SK-N-SH treated with all-trans-retinoic acid at 6 μM for 48 hours (cell line): ENCODE measurements around the gene ZBTB5.

Experiments used
- ATAC-seq: fragments of 200-7000 bp; cut with Tn5 transposase; 3 replicates; pipeline ENCODE4 v1.9.1; 2020; ENCODE audit warnings: mild to moderate bottlenecking, moderate library complexity
- ARNTL ChIP-seq: fragments of 450-650 bp; formaldehyde crosslinking; IDR thresholded peaks from 2 replicates; pipeline ENCODE4 v1.5.0; 2020; ENCODE audit warnings: low read depth, mild to moderate bottlenecking, moderate library complexity, borderline replicate concordance
- BACH2 ChIP-seq: fragments of 250-450 bp; sonication (Bioruptor Pico); IDR thresholded peaks from 2 replicates; pipeline ENCODE4 v1.9.0; 2021; ENCODE audit warnings: mild to moderate bottlenecking, borderline replicate concordance
- CSDC2 ChIP-seq: fragments of 250-450 bp; sonication (Bioruptor Pico); IDR thresholded peaks from 2 replicates; pipeline ENCODE4 v1.5.0; 2020; ENCODE audit warnings: mild to moderate bottlenecking, moderate library complexity
- ESRRG ChIP-seq: fragments of 250-450 bp; sonication (Bioruptor Pico); IDR thresholded peaks from 2 replicates; pipeline ENCODE4 v1.6.1; 2021; ENCODE audit warnings: mild to moderate bottlenecking
- GLIS3 ChIP-seq: fragments of 250-450 bp; sonication (Bioruptor Pico); IDR thresholded peaks from 2 replicates; pipeline ENCODE4 v1.5.0; 2020; ENCODE audit warnings: mild to moderate bottlenecking, moderate library complexity
- ISL1 ChIP-seq: fragments of 250-450 bp; sonication (Bioruptor Pico); IDR thresholded peaks from 2 replicates; pipeline ENCODE4 v2.1.2; 2022; ENCODE audit warnings: mild to moderate bottlenecking, moderate library complexity
- PPARA ChIP-seq: fragments of 250-450 bp; sonication (Bioruptor Pico); IDR thresholded peaks from 2 replicates; pipeline ENCODE4 v1.5.0; 2020; ENCODE audit warnings: mild to moderate bottlenecking, borderline replicate concordance
- RARB ChIP-seq: fragments of 250-450 bp; sonication (Bioruptor Pico); IDR thresholded peaks from 2 replicates; pipeline ENCODE4 v1.8.0; 2021; ENCODE audit warnings: mild to moderate bottlenecking, moderate library complexity
- SNAI2 ChIP-seq: fragments of 250-450 bp; sonication (Bioruptor Pico); IDR thresholded peaks from 2 replicates; pipeline ENCODE4 v1.5.0; 2020; ENCODE audit warnings: mild to moderate bottlenecking, moderate library complexity
- TCF4 ChIP-seq: fragments of 250-450 bp; sonication (Bioruptor Pico); IDR thresholded peaks from 2 replicates; pipeline ENCODE4 v1.8.0; 2021; ENCODE audit warnings: mild to moderate bottlenecking, moderate library complexity, borderline replicate concordance
- TOX ChIP-seq: fragments of 250-450 bp; sonication (Bioruptor Pico); IDR thresholded peaks from 2 replicates; pipeline ENCODE4 v1.8.0; 2021; ENCODE audit warnings: mild to moderate bottlenecking, moderate library complexity, borderline replicate concordance
- ZC3H10 ChIP-seq: fragments of 250-450 bp; sonication (Bioruptor Pico); IDR thresholded peaks from 2 replicates; pipeline ENCODE4 v1.5.1; 2021; ENCODE audit warnings: mild to moderate bottlenecking, moderate library complexity
- ZFP3 ChIP-seq: fragments of 250-450 bp; sonication (Bioruptor Pico); IDR thresholded peaks from 2 replicates; pipeline ENCODE4 v1.5.0; 2020; ENCODE audit warnings: mild to moderate bottlenecking, moderate library complexity
- ZFP30 ChIP-seq: fragments of 450-650 bp; formaldehyde crosslinking; IDR thresholded peaks from 2 replicates; pipeline ENCODE4 v1.5.0; 2022; ENCODE audit warnings: mild to moderate bottlenecking, moderate library complexity
- ZNF70 ChIP-seq: fragments of 450-650 bp; formaldehyde crosslinking; IDR thresholded peaks from 2 replicates; pipeline ENCODE4 v1.5.0; 2020; ENCODE audit warnings: mild to moderate bottlenecking, moderate library complexity
- ZNF8 ChIP-seq: fragments of 450-650 bp; formaldehyde crosslinking; IDR thresholded peaks from 2 replicates; pipeline ENCODE4 v1.5.0; 2020; ENCODE audit warnings: mild to moderate bottlenecking, moderate library complexity
- TF ChIP-seq, protein P1 (sequence below): fragments of 250-450 bp; sonication (Bioruptor Pico); IDR thresholded peaks from 2 replicates; pipeline ENCODE4 v1.5.1; 2021; ENCODE audit warnings: mild to moderate bottlenecking, moderate library complexity
- TF ChIP-seq, protein P2 (sequence below): fragments of 250-450 bp; sonication (Bioruptor Pico); IDR thresholded peaks from 2 replicates; pipeline ENCODE4 v1.5.0; 2020; ENCODE audit warnings: mild to moderate bottlenecking, moderate library complexity
- TF ChIP-seq, protein P3 (sequence below): fragments of 250-450 bp; sonication (Bioruptor Pico); IDR thresholded peaks from 2 replicates; pipeline ENCODE4 v1.8.0; 2020; ENCODE audit warnings: mild to moderate bottlenecking, moderate library complexity, borderline replicate concordance
- TF ChIP-seq, protein P4 (sequence below): fragments of 250-450 bp; sonication (Bioruptor Pico); IDR thresholded peaks from 2 replicates; pipeline ENCODE4 v1.8.0; 2021; ENCODE audit warnings: low read depth, mild to moderate bottlenecking, moderate library complexity, borderline replicate concordance

ZBTB5 gene

DNA sequence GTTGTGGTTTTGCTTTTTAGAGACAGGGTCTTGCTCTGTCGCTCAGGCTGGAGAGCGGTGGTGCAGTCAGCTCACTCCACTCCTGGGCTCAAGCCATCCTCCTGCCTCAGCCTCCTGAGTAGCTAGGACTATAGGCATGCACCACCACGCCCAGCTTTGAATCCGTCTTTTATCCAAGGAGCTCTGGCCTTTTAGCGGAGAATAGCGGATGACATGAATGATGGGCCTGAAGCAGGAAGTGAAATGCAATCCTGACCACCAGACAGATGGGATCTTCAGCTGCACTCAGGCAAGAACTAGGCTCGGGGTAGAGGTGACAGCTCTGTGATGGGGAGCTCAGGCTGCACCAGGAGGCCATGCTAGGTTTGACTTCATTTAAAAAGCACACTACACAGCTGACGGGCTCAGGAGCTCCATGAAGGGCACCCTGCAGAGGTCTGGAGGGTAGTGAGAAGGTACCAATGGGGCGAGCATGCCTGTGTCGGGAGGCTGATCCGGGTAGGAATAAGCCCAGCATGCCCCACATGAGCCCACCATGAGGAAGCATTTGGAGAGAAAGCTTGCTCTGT, 42.4 kb upstream of the ZBTB5 start:
- ATAC-seq: no peak
- no peak for TF ChIP-seq CSDC2 (CRISPR knock-in tag)
- TF ChIP-seq, protein P1, sequence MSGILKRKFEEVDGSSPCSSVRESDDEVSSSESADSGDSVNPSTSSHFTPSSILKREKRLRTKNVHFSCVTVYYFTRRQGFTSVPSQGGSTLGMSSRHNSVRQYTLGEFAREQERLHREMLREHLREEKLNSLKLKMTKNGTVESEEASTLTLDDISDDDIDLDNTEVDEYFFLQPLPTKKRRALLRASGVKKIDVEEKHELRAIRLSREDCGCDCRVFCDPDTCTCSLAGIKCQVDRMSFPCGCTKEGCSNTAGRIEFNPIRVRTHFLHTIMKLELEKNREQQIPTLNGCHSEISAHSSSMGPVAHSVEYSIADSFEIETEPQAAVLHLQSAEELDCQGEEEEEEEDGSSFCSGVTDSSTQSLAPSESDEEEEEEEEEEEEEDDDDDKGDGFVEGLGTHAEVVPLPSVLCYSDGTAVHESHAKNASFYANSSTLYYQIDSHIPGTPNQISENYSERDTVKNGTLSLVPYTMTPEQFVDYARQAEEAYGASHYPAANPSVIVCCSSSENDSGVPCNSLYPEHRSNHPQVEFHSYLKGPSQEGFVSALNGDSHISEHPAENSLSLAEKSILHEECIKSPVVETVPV (CRISPR knock-in tag): no peak
- TF ChIP-seq, protein P2, sequence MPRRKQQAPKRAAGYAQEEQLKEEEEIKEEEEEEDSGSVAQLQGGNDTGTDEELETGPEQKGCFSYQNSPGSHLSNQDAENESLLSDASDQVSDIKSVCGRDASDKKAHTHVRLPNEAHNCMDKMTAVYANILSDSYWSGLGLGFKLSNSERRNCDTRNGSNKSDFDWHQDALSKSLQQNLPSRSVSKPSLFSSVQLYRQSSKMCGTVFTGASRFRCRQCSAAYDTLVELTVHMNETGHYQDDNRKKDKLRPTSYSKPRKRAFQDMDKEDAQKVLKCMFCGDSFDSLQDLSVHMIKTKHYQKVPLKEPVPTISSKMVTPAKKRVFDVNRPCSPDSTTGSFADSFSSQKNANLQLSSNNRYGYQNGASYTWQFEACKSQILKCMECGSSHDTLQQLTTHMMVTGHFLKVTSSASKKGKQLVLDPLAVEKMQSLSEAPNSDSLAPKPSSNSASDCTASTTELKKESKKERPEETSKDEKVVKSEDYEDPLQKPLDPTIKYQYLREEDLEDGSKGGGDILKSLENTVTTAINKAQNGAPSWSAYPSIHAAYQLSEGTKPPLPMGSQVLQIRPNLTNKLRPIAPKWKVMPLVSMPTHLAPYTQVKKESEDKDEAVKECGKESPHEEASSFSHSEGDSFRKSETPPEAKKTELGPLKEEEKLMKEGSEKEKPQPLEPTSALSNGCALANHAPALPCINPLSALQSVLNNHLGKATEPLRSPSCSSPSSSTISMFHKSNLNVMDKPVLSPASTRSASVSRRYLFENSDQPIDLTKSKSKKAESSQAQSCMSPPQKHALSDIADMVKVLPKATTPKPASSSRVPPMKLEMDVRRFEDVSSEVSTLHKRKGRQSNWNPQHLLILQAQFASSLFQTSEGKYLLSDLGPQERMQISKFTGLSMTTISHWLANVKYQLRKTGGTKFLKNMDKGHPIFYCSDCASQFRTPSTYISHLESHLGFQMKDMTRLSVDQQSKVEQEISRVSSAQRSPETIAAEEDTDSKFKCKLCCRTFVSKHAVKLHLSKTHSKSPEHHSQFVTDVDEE: no peak
- no peak for TF ChIP-seq TOX (CRISPR knock-in tag)
- no peak for TF ChIP-seq PPARA (CRISPR knock-in tag)

DNA sequence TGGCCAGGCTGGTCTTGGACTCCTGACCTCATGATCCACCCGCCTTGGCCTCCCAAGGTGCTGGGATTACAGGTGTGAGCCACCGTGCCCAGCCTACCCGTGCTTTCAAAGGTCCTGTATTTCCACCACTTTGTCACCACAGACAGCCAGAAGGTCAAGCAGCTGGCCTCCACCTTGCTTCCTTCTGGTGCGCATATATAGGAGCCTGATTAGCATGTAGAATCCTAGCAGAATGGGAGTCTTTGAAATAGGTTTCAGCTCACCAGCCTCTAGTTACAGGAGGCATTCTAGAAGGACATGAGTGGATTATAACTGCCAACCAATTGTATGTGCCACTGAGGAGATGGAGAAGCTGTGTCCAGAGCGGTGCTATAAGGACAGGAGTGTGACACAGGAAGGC, 39.4 kb upstream of the ZBTB5 start:
- TF ChIP-seq TCF4 (CRISPR knock-in tag) (no peak), ZC3H10 (CRISPR knock-in tag) (no peak), BACH2 (CRISPR knock-in tag) (no peak), RARB (CRISPR knock-in tag) (no peak), ZNF70 (CRISPR knock-in tag) (no peak), ISL1 (CRISPR knock-in tag) (no peak), ZFP3 (CRISPR knock-in tag) (no peak), ARNTL (no peak), ZNF8 (CRISPR knock-in tag) (no peak), GLIS3 (CRISPR knock-in tag) (no peak), SNAI2 (CRISPR knock-in tag) (no peak), ESRRG (CRISPR knock-in tag) (no peak), ZFP30 (CRISPR knock-in tag) (no peak), PPARA (CRISPR knock-in tag) (no peak)
- TF ChIP-seq, protein P1 (CRISPR knock-in tag): no peak
- TF ChIP-seq, protein P2: no peak
- TF ChIP-seq, protein P3, sequence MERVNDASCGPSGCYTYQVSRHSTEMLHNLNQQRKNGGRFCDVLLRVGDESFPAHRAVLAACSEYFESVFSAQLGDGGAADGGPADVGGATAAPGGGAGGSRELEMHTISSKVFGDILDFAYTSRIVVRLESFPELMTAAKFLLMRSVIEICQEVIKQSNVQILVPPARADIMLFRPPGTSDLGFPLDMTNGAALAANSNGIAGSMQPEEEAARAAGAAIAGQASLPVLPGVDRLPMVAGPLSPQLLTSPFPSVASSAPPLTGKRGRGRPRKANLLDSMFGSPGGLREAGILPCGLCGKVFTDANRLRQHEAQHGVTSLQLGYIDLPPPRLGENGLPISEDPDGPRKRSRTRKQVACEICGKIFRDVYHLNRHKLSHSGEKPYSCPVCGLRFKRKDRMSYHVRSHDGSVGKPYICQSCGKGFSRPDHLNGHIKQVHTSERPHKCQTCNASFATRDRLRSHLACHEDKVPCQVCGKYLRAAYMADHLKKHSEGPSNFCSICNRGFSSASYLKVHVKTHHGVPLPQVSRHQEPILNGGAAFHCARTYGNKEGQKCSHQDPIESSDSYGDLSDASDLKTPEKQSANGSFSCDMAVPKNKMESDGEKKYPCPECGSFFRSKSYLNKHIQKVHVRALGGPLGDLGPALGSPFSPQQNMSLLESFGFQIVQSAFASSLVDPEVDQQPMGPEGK (CRISPR knock-in tag): no peak
- no peak for ATAC-seq

DNA sequence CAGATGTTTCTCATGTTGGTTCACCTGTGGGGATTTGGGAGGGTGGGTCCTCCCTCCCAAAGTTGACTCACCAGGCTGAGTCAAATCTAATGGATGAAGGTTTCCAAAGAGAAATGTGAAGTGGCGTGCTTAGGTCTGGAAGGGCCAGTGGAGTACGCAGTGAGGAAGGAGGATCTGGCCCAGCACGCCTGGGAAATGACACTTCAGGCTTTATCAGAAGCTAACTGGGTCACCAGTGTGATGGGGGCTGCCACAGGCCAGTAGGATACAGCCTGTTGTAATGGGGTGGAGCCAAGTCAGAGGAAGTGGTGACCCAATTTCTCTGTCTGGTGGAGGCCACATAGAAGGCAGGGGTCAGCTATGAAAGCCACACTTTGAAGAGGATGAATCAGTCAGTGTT, 38.5 kb upstream of the ZBTB5 start:
- no peak for ATAC-seq

More for the DNA sequence above, 38.5 kb upstream of the ZBTB5 start:
- TF ChIP-seq, protein P4, sequence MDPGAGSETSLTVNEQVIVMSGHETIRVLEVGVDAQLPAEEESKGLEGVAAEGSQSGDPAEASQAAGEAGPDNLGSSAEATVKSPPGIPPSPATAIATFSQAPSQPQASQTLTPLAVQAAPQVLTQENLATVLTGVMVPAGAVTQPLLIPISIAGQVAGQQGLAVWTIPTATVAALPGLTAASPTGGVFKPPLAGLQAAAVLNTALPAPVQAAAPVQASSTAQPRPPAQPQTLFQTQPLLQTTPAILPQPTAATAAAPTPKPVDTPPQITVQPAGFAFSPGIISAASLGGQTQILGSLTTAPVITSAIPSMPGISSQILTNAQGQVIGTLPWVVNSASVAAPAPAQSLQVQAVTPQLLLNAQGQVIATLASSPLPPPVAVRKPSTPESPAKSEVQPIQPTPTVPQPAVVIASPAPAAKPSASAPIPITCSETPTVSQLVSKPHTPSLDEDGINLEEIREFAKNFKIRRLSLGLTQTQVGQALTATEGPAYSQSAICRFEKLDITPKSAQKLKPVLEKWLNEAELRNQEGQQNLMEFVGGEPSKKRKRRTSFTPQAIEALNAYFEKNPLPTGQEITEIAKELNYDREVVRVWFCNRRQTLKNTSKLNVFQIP (CRISPR knock-in tag): no peak
- TF ChIP-seq, all 23 proteins: peak for 0
